HG03095 (cell line): ENCODE data around the gene DCAF11.
"Not testable (repeated sequence)": the region's sequence is repeated elsewhere in the genome, so short reads cannot be mapped to it uniquely, and the experiment has no call there.

Experiments used
- ATAC-seq: cut with Tn5 transposase; IDR thresholded peaks from one replicate; pipeline ENCODE4 v1.9.1; 2021; ENCODE audit warnings: moderate library complexity; ENCODE audit not compliant: unreplicated experiment

DCAF11 gene

DNA sequence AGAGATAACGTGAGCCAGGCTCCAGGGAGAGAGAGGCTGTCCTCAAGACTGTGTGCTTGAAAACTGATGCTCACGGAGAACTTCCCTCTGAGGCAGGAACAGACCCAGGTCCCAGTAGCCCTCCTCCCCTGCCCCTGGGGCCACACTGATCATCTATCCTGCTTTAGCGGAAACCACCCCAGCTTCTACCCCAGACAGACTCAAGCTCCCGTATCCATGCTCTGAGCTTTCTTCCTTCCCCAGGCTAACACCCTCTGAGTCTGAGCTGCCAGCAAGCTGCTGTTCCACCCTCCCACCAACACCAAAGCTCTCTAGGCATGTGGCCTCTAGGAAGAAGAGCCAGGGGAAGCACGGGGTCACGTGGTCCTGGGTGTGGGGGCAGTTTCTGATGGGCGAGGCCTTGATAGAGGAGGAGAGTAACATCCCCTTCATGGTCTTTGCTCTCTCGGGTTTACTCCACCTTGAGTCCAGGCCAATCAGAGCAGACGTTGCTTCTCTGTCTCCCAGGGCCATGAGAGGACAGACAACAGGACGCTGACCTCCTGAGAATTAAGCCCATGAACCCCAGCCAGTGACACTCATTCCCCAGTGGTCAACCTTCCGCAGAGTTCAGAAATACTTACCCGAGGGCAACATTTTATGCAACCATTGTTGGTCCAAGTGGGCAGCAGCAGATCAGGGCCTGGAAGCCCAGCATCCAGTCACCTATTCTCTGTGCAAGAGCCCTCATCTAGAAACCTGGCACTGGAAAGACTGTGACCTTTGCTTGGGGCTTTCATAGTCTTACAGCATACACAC, 19.1 kb upstream of the DCAF11 start:
- ATAC-seq = peak; percentile 73

DNA sequence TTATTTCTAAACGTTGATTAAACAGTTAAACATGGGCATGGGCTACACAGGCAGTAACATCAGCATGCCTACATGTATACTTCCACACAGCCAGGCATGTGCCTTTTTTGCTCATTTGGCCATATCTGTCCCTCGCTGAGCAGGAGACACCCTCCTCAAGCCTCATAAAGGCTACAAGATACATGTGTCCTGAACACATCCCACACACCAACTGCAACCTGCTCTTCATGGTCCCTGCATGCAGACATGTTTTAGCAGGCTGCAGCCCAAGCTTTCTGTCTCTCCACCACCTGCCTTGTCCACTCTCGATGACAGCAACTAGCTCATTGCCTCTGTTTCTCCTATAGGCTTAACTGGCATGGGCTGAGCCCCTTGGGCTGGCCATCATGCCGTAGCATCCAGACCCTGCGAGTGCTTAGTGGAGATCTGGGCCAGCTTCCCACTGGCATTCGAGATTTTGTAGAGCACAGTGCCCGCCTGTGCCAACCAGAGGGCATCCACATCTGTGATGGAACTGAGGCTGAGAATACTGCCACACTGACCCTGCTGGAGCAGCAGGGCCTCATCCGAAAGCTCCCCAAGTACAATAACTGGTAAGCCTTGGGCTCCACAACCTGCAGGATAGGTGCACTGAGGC, 17.9 kb upstream of the DCAF11 start:
- ATAC-seq = no peak

DNA sequence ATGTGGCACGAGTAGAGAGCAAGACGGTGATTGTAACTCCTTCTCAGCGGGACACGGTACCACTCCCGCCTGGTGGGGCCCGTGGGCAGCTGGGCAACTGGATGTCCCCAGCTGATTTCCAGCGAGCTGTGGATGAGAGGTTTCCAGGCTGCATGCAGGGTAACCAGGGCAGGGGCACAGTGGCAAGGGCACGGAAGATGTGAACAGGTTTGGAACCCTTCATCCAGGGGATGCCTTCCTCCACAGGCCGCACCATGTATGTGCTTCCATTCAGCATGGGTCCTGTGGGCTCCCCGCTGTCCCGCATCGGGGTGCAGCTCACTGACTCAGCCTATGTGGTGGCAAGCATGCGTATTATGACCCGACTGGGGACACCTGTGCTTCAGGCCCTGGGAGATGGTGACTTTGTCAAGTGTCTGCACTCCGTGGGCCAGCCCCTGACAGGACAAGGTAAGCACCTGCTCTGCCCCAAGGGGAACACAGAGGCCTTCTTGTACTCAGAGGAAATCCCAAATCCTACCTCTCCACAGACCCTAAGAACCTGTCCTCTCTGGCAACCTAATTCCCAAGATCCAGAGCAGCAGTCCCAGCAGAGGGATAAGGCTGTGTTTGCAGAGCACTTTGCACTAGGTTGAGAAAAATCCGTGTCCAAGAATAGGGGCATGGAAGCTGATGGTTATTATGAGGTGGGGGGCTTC, 16.2 kb upstream of the DCAF11 start:
- no peak for ATAC-seq

DNA sequence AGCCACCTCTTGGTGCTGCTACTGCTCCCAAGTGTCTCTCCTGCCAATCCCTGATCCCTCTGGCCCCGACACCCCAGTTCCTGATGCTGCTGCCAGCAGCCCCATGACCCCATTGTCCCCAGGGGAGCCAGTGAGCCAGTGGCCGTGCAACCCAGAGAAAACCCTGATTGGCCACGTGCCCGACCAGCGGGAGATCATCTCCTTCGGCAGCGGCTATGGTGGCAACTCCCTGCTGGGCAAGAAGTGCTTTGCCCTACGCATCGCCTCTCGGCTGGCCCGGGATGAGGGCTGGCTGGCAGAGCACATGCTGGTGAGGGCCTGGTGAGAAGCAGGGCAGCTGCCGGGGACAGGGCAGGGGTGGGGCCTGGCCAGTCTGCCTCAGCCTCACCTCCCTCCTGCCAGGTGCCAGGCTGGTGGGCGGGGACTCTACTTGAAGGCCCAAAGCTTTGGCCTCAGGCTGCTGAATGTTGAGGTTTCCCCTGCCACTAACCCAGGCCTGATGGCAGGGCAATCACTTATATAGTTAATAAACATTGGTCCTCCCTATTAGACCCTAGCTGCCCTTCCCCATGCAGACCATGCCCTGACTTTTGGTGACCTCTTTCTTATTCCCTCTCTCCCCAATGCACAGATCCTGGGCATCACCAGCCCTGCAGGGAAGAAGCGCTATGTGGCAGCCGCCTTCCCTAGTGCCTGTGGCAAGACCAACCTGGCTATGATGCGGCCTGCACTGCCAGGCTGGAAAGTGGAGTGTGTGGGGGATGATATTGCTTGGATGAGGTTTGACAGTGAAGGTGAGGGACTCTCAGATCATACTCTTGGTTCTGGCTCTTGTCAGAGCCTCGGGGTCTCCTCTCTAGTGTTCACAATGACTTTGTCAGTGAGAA, 15.4 kb upstream of the DCAF11 start:
- ATAC-seq = no peak

DNA sequence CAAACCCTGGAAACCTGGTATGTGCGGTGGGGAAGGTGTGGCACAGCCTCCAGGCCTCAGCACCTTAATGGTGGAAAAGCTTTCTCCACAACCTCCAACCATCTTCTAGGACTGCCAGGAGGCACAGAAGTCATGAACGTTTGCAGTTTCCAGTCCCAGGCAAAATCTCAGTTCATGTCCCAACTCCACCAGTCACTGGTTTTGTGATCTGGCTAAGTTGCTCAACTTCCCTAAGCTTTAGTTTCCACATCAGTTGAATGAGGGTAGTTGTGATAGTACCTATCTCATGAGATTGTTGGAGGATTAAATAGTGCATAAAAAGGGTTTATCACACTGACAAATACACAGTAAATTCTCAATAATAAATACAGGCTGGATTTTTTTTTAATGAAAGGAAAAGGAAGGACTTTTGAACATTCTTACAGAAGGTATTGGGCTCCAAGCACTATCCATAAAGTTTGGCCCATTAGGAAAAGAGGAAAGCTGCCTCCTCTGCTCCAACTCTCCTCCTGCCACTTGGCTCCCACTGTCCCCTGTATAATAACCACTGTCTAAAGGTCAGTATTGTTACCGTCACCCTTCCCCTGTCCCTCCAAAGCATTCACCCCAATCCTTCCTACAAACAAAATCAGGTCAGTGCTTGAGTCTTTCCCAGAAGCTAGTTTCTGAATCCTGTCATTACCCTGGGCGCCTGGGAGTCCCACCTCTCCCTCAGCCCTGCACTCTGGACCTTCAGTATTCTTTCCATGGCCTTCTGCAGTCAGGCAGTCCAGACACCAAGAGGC, 14.2 kb upstream of the DCAF11 start:
- ATAC-seq = no peak

DNA sequence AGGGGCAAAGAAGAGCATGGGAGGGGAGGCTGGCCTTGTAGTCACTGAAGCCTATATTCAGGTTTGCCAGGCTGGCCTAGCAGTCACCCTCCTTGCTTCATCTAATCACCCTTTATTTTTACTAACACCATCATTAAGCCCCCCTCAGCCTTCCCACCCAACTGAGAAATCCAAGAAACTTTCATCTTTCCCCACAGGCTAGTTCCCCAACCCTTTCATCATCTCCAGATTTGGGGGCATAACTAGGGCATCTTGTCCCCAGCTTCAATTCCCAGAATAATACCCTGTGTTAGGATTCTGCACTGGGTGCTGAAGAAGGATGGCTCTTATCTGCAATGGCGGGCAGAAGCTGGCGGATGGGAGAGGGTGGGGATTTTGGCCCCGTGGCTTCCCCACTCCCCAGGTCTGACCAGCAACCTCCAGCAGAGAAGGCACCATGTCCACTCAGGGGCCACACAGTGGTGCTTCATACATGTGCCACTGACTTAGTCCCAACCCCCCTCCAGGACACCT, 13.5 kb upstream of the DCAF11 start:
- ATAC-seq = no peak

DNA sequence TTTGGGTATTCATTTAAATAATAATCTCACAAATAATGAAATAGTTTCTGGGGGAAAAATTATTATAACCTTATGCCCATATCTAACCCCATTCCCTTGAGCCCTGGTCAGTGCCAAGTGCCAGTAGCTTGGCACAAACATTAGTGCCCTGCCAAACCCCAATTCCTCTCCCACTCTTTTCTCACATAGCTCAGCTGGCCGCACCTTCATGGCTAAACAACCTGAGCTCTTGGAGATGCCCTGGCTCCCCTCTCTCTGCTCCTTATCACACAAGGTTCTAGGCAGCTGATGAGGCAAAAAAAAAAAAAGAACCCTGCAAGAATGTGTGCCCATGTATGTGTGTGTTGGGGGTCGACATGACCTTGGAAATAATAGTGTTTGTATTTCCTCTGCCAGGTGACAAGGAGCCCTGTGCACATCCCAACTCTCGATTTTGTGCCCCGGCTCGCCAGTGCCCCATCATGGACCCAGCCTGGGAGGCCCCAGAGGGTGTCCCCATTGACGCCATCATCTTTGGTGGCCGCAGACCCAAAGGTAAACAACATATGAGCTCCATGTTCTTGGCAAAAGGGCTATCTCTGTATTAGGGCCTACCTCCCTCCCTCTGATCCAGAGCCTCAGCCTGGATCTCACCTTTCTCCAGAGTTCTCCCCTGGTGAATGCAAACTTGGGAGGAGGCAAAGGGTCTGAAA, 12.1 kb upstream of the DCAF11 start:
- ATAC-seq = no peak

DNA sequence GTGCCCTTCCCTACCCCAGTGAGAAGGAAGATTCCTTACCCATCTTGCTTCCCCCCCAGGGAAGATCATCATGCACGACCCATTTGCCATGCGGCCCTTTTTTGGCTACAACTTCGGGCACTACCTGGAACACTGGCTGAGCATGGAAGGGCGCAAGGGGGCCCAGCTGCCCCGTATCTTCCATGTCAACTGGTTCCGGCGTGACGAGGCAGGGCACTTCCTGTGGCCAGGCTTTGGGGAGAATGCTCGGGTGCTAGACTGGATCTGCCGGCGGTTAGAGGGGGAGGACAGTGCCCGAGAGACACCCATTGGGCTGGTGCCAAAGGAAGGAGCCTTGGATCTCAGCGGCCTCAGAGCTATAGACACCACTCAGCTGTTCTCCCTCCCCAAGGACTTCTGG, 11.1 kb upstream of the DCAF11 start:
- no peak for ATAC-seq

DNA sequence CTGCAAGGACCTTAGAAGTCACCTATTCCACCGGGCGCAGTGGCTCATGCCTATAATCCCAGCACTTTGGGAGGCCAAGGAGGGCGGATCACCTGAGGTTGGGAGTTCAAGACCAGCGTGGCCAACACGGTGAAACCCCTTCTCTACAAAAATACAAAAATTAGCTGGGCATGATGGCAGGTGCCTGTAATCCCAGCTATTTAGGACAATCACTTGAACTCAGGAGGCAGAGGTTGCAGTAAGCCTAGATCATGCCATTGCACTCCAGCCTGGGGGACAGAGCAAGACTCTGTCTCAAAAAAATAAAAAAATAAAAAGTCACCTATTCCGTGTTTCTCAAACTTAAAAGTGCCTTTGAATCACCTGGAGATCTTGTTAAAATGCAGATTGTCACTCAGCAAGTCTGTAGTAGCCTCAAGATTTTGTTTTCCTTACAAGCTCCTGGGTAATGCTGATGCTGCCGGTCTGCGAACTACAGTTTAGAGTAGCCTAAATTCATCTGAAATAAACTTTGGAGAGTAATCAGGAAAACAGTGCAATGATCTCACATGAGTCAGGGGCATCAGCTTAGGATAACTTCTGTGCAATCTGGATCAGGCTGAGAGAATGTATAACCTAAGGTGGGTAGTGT, 8.9 kb upstream of the DCAF11 start:
- ATAC-seq = not testable (repeated sequence)

DNA sequence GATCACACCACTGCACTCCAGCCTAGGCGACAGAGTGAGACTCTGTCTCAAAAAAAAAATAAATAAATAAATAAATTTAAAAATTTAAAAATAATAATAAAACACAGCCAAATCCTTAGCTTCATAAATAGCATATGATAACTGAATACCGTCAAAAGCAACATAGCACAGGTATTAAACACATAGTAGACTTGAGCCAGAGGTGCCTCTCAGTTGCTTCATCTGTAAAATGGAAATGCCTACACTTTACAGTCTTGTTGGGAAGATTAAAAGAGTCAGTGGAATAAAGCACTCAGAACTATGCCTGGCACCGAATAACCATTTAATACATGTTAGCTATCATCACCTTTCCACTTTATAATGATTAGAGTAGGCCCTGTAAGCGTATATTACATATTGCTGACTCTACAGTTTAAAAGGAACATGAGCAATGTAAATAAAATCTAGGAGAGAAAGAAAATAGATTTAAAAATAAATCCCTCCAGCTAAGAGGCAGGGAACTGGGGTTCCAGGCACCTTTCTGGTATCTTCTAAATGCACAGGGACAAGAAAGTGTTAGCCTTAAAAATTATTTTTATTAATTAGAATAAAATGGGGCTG, 7.8 kb upstream of the DCAF11 start:
- ATAC-seq = no peak

DNA sequence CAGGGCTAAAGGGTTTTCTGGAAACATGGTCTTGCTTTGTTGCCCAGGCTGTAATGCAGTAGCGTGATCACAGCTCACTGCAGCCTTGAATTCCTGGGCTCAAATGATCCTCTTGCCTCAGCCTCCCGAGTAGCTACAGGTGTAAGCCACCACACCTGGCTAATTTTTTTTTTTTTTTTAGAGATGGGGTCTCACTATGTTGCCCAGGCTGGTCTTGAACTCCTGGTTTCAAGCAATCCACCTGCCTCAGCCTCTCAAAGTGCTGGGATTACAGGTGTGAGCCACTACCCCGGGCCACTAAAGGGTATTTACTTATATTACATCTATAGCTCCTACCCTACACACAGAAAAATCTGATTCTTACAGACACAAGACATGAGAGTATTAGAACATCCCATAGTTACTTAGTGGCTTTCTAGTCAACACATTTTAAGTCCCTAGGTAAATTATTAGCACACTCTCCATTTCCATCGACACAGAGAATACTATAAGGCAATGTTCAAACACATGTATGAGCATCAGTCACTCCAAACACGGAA, 6.2 kb upstream of the DCAF11 start:
- ATAC-seq = peak; percentile 36

DNA sequence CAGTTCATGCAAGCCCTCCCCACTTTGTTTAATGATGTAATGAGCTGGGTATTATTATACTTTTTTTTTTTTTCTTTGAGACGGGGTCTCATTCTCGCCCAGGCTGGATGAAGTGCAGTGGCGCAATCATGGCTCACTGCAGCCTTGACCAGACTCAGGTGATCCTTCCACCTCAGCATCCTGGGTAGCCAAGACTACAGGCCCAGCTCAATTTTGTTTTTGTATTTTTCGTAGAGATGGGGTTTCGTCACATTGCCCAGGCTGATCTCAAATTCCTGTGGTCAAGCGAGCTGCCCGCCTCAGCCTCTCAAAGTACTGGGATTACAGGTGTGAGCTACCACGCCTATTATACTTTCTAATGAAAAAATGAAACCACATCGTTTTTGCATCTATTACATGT, 4.5 kb upstream of the DCAF11 start:
- ATAC-seq = no peak

DNA sequence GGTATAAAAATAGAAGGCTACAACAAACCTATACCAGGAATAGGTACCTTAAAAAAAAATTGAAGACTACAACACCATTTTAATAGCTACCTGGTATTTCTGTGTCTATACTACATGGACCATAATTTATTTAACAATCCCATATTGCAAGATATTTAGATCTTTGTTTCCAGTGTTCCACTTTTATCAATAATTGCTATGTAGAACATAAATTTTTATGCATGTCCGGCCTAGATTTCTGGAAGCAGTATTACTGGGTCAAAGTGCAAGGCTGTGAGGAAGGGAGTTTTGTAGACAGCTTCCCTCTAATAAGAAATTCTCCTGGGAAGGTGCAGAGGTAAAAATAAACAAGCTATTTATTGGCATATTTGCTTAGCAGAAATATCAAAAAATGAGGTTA, 4.1 kb upstream of the DCAF11 start:
- ATAC-seq = no peak

DNA sequence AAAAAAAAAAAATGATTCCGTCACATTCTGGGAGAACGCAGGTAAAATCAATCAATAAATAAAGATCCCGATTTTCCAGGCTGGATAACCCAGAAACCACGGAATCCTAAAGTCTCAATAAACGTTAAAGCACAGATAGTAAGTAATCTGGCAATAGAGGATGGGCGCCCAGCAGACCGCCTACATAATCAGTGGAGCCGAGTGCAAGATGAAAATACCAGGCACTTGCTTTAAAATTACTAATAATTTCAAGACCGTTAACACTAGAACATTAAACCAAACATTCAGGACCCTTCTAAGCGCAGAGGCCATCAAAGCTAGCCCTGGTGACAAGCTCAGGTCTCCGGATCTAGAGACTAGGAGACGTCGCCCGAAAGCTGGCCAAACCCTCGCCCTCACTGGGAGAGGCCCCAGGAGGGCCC, 1.2 kb upstream of the DCAF11 start:
- ATAC-seq = no peak

DNA sequence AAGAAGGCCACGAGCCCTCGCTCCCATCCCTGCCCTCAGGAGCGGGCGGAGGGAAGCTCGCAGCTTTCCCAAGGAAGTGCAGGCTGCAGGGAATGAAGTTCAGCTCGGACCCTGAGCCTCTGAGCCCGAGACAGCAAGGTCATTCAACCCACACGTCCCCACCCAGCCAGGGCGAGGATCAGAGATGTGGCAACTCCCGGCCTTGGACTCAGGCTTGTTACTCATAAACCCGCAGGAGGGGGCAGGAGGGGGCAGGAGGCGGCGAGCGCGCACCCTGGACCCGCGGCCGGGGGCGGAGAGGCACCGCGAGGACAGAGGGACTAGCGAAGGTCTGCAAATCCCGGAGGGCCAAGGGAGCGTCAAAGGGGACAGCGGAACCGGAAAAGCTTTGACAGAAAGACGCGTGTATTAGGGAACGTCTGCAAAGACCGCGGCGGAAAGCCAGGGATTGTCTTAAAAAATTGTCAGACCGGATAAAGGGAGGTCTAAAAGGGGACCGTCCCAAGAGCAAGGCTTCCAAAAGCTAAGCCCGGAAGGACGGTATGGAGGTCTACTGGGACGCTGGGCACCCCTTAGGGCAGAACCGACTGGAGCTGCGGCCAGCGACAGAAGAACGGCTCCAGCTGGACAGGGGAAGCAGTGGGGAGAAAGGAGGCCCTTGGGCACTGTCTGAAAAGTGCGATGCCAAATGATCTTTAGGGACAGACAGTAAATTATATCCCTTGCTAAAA, 611 bp upstream of the DCAF11 start:
- ATAC-seq = peak; percentile 23

DNA sequence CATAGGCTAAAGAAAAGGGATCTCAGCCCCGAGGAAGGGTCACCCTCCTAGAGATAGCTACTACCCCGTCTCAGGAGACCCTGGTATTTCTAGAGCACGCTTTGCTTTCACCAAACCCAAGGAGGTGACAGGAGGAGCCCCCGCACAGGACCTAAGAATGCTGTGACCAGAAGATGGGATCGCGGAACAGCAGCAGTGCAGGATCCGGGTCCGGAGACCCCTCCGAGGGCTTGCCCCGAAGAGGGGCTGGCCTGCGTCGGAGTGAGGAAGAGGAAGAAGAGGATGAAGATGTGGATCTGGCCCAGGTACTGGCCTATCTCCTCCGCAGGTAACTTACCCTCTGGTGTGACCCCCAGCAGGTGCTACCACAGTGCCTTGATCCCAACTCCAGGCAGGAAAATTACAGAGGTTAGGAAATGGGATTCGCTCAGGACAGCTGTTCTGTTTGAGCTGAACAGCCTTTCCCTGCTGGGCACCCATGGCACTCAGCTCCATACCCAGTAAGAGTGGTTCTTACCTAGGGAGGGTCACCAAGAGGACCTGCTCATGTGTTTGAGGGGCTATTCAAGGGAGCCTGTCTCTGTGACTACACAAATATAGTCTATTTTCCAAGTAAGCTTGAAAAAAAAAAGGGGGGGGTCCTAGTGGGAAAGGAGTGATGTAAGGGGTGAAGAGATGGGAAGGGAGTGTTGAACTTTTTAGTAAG, 998 bp downstream of the DCAF11 start:
- no peak for ATAC-seq
